ENCODE data around the gene PAGR1. TPM values are rescaled to one million over a fixed set of nuclear protein-coding genes. Genes with fewer than 3 reads are reported as not detected.

Gene PAGR1
- total and polyA plus RNA-seq, 2 of the 13 experiments (the other 11 are each of a cell fraction or from before 2014, with no cell fraction given) = 9.8 to 66.4 TPM

GRCh38 chr16:29860218-29860617 is 44.3 kb downstream of the PAGR1 start:
- no peak for FAIRE-seq
- 97% methylated on average over 9 of the region's 9 CpGs for WGBS (ENCODE audit: low lambda C conversion rate)
- in situ Hi-C loops (cut with HindIII; ENCODE audit: extremely low pct_ligation_motif_present, low pct_unique_long_range_greater_than_20kb) = loop anchor here (10.0 kb wide), 1 partner anchor 145 kb away; no protein-coding TSS in a partner anchor

More at GRCh38 chr16:29860218-29860617, 44.3 kb downstream of the PAGR1 start:
- Histone ChIP-seq H2AFZ (ENCODE audit: low read length) (no peak overlapping the region), H3K4me2 (ENCODE audit: low read depth, low read length) (no peak overlapping the region), H3K27me3 (ENCODE audit: control insufficient read depth in 1 of 2, insufficient read depth in 2 of 2, low read length in 2 of 2) (no peaks in the 10 kb centered on the region; a peak in 1 of 5 replicates), H3K79me2 (ENCODE audit: insufficient read depth, low read length) (peaks cover 13% of the 10 kb centered on the region), H3K4me3 (replicated peaks in 1 of 3; ENCODE audit: insufficient read depth in 1 of 3, low read depth in 2 of 3, low read length in 3 of 3) (no peak overlapping the region), H3K36me3 (replicated peaks in 1 of 2; ENCODE audit: control insufficient read depth in 1 of 2, insufficient read depth in 2 of 2, low read length in 2 of 2) (peaks cover 6 to 13% of the 10 kb centered on the region in 2 experiments; a peak in 4 of 5 replicates), H3K9ac (ENCODE audit: insufficient read depth, low read depth, low read length) (no peak overlapping the region), H3K4me1 (ENCODE audit: insufficient read depth, low read length) (peaks cover 34% of the 10 kb centered on the region), H4K20me1 (ENCODE audit: insufficient read depth, low read length) (no peaks in the 10 kb centered on the region; the same call in 1 of the 2 replicates), H3K9me3 (ENCODE audit: low read length) (no peaks in the 10 kb centered on the region), H3K27ac (ENCODE audit: extremely low read length, insufficient read depth, low read length) (no peak overlapping the region)
- DNase-seq (ENCODE audit: low spot score) (no peak), ATAC-seq (no peak)
- intact Hi-C loops (cut with micrococcal nuclease; ENCODE audit: unreplicated experiment) = loop anchor here (5.0 kb wide), 1 partner anchor 33 kb away; no protein-coding TSS in a partner anchor
- BruUV-seq (replicated peaks) = no TSS peak
- CTCF ChIA-PET (ENCODE audit: low intra/inter-chr PET ratio, low total read pairs) = no interaction called here
- POLR2A ChIA-PET = no interaction called here
- TF ChIP-seq JUND (CRISPR knock-in tag; IDR thresholded peaks at IDR 0.05) = no peak
- TF ChIP-seq ZNF44 (CRISPR knock-in tag; IDR thresholded peaks at IDR 0.05) = no peak
- TF ChIP-seq SP4 (CRISPR knock-in tag; IDR thresholded peaks at IDR 0.05) = no peak
- TF ChIP-seq POLR2G (IDR thresholded peaks at IDR 0.05; ENCODE audit: low read depth, low read length) = no peak
- TF ChIP-seq SRSF1 (optimal IDR thresholded peaks at IDR 0.05; ENCODE audit: low read depth, low read length) = no peak
- TF ChIP-seq, protein P1, sequence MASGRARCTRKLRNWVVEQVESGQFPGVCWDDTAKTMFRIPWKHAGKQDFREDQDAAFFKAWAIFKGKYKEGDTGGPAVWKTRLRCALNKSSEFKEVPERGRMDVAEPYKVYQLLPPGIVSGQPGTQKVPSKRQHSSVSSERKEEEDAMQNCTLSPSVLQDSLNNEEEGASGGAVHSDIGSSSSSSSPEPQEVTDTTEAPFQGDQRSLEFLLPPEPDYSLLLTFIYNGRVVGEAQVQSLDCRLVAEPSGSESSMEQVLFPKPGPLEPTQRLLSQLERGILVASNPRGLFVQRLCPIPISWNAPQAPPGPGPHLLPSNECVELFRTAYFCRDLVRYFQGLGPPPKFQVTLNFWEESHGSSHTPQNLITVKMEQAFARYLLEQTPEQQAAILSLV (CRISPR knock-in tag; IDR thresholded peaks at IDR 0.05; ENCODE audit: borderline replicate concordance) = no peak
- no peak for TF ChIP-seq NRL (CRISPR knock-in tag; IDR thresholded peaks at IDR 0.05; ENCODE audit: borderline replicate concordance)
- TF ChIP-seq XBP1 (CRISPR knock-in tag; IDR thresholded peaks at IDR 0.05) = no peak
- no peak for TF ChIP-seq EP300 (IDR thresholded peaks at IDR 0.05; ENCODE audit: low read depth in 2 of 2, low read length in 2 of 2)
- no peak for TF ChIP-seq EP300 (CRISPR knock-in tag; IDR thresholded peaks at IDR 0.05; ENCODE audit: borderline replicate concordance)
- no peak for TF ChIP-seq PAX8 (CRISPR knock-in tag; IDR thresholded peaks at IDR 0.05; ENCODE audit: borderline replicate concordance)
- no peak for TF ChIP-seq TBX3 (IDR thresholded peaks at IDR 0.05; ENCODE audit: borderline replicate concordance)
- TF ChIP-seq ELF1 (CRISPR knock-in tag; IDR thresholded peaks at IDR 0.05) = no peak
- no peak for TF ChIP-seq REXO4 (CRISPR knock-in tag; IDR thresholded peaks at IDR 0.05; ENCODE audit: borderline replicate concordance)
- TF ChIP-seq, protein P2, sequence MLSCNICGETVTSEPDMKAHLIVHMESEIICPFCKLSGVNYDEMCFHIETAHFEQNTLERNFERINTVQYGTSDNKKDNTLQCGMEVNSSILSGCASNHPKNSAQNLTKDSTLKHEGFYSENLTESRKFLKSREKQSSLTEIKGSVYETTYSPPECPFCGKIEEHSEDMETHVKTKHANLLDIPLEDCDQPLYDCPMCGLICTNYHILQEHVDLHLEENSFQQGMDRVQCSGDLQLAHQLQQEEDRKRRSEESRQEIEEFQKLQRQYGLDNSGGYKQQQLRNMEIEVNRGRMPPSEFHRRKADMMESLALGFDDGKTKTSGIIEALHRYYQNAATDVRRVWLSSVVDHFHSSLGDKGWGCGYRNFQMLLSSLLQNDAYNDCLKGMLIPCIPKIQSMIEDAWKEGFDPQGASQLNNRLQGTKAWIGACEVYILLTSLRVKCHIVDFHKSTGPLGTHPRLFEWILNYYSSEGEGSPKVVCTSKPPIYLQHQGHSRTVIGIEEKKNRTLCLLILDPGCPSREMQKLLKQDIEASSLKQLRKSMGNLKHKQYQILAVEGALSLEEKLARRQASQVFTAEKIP (CRISPR knock-in tag; IDR thresholded peaks at IDR 0.05; ENCODE audit: borderline replicate concordance) = no peak

Data from HepG2 (cell line).